HG03060 (cell line): ENCODE results near the gene NEURL2.
"Not testable (repeated sequence)": the region's sequence is repeated elsewhere in the genome, so short reads cannot be mapped to it uniquely, and the experiment has no call there.

ENCODE experiments used
- ATAC-seq: cut with Tn5 transposase; IDR thresholded peaks from one replicate; pipeline ENCODE4 v1.9.1; 2021; ENCODE audit warnings: low read depth, moderate number of reproducible peaks; ENCODE audit not compliant: unreplicated experiment

NEURL2 gene

GRCh38 chr20:45878076-45878761 lies 12.8 kb downstream of the NEURL2 start:
- no peak for ATAC-seq

DNA sequence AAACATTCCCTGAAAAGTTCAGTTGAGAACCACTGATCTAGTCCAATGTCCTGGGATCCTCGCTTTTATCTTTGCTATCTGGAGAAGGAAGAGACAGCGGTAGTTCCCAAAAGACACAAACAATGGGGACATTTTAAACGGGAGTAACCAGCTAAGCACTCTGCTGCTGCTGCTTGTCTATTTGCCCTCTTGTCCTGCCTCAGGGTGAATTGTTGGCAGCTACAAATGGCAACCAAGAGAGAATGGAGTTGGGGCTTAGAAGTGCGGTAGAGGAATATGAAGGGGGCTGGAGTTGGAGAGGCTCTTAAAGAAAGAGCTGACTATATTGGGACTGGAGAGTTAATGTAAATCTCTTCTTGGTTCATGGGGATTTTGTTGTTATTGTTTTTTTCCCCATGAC lies 16.4 kb downstream of the NEURL2 start:
- no peak for ATAC-seq

GRCh38 chr20:45874104-45874481 lies 16.9 kb downstream of the NEURL2 start:
- not testable (repeated sequence) for ATAC-seq

DNA sequence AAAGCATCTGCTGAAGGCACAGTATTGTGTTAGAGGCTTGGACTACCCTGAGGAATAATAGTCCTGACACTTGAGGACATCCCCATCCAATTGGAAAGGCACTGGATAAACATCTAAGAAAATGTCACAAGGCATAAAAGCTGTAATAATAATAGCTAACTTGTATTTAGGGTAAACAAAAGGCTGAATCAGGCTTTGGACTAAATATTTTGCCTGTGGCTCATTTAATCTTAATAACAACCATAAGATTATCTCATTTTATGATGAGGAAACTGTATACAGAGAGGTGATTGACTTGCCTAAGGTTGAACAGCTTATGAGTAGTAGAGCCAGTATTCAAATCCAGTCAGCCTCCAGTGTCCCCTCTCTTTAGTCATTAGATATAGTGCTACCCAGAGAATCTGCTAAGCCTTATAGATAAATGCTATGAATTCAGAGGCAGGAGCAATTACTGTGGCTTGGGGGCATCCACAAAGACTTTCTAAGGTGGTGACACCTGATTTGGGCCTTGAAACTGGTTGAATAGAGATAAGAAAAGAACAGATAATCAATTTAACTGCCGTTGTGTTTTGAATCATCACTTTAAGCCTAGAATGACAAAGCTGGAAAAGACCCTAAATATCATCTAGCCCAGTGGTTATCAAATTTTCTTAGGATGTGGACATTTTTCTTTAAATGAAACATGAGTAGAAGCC lies 17.5 kb downstream of the NEURL2 start:
- no peak for ATAC-seq

DNA sequence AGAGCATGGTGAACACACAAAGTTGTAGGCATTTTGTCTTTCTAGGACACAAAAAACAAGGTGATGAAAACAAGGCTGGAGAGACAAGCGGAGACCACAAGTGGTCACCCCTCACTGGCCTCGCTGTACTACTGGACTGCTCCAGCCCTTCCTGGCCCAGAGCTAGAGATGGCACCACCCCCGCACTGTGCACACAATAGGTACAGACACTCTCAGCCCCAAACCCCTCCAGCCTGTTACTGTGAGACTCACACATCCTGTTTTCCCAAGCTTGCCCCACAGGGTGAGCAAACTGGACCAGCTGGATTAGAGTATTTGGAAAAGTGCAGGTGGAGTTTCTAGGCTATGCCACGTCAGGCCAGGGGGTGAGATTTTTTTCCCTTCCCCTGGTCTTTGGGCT lies 18.4 kb downstream of the NEURL2 start:
- no peak for ATAC-seq

DNA sequence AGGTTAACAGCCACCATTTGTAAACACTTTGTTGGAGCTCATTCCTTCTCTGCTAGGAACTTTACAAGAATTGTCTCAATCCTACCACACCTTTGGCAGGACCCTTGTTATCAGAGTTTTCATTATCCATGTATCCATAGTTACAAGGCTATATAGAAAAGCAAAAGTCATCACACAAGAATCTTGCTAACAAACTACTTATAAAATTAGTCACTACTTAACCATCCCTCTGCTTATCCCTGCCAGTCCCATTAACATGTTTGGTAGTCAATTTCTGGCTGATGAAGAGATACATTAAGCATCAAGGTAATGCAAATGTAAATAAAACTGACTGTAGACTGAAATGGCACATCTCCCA lies 23.2 kb downstream of the NEURL2 start:
- no peak for ATAC-seq

DNA sequence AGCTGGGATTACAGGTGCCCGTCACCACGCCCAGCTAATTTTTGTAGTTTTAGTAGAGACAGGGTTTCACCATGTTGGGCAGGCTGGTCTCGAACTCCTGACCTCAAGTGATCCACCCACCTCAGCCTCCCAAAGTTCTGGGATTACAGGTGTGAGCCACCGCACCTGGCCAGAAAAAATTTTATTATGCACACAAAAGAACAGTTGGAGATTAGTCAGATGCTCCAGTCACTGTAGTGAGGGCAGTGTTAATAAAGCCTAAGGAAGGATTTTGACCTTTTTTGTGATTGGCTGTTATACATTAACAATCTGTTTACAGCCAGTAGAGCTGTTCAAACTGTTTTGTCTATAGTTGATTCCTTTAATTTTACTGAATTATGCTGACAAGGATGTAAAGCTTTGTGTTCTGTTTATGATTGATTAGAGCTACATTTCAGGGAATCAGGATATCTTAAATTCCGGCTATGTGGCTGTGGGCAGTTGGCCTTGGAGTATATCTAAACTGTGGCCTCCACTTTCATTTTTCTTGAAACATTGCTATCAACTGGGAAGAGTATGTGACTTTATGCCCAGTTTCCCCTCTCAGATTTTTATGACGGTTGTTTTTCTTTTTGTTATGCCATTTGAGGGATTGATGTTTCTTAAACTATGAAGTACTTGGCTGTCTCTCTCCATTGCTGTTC lies 23.7 kb downstream of the NEURL2 start:
- no peak for ATAC-seq

GRCh38 chr20:45866454-45866853 lies 24.6 kb downstream of the NEURL2 start:
- ATAC-seq, result no peak

DNA sequence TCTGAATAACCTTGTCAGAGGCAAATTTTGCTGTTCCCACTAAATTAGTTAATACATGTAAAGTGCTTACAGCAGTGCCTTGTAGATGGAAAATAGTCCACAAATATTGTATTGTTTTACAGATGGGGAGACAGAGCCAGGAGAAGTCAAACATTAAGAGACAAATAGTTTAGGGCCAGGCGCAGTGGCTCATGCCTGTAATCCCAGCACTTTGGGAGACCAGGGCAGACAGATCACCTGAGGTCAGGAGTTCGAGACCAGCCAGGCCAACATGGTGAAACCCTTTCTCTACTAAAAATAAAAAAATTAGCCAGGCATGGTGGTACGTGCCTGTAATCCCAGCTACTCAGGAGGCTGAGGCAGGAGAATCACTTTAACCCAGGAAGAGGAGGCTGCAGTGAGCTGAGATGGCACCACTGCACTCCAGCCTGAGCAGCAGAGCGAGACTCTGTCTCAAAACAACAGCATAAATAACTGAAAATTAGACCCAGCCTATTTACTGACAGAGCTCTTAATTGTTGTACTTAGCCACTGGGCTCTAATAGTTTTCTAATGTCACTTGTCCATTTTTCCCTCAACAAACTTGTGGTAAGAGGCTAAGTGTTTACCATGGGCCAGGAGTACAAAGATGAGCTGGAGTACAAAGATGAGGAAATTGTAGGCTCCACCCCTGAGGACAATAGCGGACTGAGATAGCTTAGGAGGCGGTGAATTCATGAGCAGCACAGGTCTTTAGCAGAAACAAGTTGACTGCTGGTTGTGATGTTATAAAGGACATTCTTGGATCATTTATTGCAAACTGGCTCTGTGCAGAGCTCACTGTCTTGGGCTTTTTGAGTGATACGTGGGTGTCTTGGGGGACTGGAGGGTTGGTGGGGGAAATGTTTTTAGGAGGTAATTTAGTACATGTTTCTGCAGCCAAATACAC lies 27.2 kb downstream of the NEURL2 start:
- no peak for ATAC-seq

DNA sequence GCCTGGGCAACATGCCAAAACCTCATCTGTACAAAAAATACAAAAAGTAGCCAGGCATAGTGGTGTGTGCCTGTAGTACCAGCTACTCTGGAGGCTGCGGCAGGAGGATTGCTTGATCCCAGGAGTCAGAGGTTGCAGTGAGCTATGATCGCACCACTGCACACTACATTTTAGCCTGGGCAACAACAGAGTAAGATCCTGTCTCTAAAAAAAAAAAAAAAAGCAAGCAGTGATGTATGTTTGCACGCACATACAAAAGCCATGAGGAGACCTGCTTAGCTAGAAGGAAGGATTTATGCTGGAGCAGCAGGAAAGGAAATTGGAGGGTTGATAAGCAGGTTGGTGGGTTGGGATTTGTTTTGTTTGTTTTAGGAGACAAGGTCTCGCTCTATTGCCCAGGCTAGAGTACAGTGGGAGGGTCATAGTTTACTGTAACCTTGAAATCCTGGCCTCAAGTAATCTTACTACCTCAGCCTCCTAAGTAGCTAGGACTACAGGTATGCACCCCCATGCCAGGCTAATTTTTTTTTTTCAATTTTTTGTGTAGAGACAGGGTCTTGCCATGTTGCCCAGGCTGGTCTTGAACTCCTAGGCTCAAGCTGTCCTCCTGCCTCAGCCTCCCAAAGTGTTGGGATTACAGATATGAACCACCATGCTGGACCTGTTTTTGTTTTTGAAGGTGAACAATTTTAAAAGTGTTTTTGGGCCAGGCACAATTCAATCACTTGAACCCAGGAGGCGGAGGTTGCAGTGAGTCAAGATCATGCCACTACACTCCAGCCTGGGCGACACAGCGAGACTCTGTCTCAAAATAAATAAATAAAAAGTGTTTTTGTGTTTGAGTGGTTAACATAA lies 29.6 kb downstream of the NEURL2 start:
- ATAC-seq, result no peak

DNA sequence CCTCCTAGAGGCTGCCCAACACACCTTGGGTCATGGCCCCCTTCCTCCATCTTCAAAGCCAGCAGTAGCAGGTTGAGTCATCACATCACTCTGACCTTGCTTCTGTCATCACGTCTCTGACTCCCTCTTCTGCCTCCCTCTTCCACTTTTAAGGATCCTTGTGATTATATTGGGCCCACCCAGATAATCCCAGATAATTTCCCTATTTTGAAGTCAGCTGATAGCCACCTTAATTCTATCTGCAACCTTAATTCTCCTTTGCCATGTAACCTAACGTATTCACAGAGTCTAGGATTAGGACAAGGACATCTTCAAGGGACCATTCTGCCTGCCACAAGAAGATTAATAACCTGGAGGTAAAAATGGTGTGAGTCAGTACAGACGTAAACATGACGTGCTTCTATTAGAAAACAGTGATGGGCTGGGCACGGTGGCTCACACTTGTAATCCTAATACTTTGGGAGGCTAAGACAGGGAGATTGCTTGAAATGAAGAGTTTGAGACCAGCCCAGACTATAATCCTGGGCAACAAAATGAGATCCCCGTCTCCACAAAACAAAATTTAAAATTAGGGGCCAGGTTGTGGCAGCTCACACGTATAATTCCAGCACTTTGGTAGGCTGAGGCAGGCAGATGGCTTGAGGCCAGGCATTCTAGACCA lies 30.3 kb downstream of the NEURL2 start:
- ATAC-seq, result no peak

DNA sequence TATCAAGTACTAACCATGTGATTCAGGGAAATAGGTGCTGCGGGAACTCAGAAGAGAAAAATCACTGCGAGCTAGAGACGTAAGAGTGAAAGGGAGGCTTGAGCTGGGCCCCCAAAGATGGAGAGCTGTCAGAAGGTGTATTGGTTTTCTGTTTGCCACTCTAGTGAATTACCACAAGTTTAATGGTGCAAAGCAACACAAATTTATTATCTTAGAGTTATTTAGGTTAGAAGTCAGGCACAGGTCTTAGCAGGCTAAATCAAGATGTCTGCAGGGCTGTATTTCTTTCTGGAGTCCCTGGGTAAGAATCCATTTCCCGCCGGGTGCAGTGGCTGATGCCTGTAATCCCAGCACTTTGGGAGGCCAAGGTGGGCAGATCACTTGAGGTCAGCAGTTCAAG lies 31.1 kb downstream of the NEURL2 start:
- ATAC-seq, result no peak

- ATAC-seq, result no peak
Measured at GRCh38 chr20:45857882-45858216, 33.2 kb downstream of the NEURL2 start.

DNA sequence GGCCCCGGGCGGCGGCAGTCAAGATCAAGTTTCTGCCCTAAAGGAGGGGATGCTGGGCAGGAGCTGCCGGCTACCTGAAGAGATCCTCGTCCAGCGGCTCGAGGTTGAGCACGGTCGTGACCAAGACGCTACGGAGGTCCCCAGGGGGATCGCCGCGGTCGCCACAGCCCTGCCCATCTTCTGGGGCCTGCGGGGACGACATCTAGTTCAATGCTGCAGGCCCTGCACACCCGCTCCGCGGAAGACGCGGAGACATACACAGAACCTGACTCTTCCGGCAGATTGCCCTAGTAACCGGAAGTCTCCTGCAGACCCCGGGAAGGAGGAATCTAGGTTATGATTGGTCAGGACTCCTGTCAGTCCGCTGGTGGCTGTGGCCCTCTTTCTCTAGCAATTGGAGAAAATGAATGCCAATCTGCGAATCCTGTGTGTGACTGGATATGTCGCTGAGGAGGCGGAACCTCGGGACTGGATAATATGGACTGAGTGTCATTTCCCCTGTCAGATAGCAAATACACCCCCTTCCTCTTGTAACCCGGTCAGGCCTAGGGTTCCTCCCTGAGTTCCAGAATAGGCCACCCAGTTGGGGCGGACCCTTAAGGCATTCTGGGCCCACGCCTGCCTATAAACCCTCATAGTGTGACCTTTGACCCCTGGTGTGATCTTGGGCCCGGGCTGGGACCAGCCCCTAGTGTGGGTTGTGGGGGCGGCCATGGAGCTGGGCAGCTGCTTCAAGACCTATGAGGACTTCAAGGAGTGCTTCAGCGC lies 33.7 kb downstream of the NEURL2 start, which contains the start of the genes ACOT8 and ZSWIM3:
Gene ACOT8 (minus strand): TSS at position 279 of the 768 bp plus-strand sequence. CDS start 77 bp downstream, at position 202.
Gene ZSWIM3 (plus strand): TSS at position 501 of the 768 bp plus-strand sequence. CDS start 212 bp downstream, at position 713.
- peak; percentile 88 for ATAC-seq

GRCh38 chr20:45853484-45853883 lies 37.5 kb downstream of the NEURL2 start:
- no peak for ATAC-seq

DNA sequence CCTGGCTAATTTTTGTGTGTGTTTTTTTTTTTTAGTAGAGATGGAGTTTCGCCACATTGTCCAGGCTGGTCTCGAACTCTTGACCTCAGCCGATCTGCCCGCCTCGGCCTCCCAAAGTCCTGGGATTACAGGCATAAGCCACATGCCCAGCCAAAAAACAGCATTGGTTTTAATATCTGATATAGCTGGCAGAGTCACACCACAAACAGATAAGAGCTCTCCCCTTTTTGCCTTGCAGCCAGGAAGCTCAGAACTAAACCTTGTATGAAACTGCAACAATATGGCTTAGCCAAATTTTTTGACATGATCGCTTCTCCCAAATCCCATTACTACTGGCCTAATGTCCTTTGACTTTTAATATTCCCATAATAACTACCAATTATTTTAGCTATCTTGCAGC lies 38.7 kb downstream of the NEURL2 start:
- no peak for ATAC-seq

DNA sequence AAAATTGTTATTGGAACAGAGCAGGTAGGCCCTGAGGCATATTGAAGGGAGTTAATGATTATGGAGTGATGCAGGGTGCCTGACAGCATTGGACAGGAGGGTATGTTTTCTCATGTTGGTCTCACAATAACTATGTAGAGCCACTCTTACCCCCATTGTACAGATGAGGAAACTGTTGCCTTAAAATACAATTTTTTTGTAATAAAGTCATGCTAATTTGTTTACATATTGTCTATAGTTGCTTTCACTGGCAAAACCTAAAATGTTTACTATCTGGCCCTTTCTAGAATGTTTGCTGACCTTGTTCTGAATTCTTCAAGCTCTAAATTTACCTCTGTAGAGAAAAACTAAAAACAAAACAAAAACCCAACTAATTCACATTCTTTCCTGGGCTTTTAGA lies 39.5 kb downstream of the NEURL2 start:
- no peak for ATAC-seq

GRCh38 chr20:45850926-45851325 lies 40.1 kb downstream of the NEURL2 start:
- no peak for ATAC-seq

DNA sequence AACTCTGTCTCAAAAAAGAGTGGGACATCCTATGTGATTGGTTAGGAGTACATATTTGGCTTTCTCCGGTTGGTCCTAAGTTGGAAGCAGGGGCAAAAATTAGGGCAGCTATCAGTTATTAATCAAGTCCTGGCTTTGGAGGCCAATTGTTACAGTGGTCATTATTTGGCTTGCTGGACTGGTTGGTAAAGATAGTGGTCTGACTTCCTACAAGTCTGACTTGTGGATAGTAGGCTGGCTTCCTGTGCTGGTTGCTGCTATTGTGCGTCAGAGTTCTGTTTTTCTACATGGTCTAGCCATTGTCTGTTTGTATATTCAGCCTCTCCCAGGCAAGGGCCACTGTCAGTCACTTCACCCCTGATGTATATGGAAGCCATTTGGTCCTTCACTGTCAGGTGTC lies 40.8 kb downstream of the NEURL2 start:
- ATAC-seq, result no peak
